Measurements from ENCODE around the gene MGAT5B. TPM values are rescaled to one million over a fixed set of nuclear protein-coding genes. Genes with fewer than 3 reads are reported as not detected.

The MGAT5B gene
- total and polyA plus RNA-seq, 9 of the 15 experiments (the other 6 are each of a cell fraction or from before 2014, with no cell fraction given): 0.09 to 0.43 (median 0.18) TPM; not detected in 4

- TF ChIP-seq POU5F1 (IDR thresholded peaks at IDR 0.05; ENCODE audit: borderline replicate concordance, low read depth, low read length, partially characterized antibody): no peak
These were observed 79.1 kb downstream of the MGAT5B start (continued) for GRCh38 chr17:76947309-76947708.

DNA sequence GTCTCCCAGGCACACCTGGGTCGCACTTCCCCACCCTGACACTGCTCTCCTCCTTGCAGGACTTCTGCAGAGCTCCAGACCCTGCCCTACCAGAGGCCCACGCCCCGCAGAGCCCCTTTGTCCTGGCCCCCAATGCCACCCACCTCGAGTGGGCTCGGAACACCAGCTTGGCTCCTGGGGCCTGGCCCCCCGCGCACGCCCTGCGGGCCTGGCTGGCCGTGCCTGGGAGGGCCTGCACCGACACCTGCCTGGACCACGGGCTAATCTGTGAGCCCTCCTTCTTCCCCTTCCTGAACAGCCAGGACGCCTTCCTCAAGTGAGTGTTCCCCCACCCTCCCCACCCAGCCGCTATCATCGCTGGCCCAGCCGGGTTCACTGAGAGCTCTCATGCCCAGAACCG, 79.6 kb downstream of the MGAT5B start:
- Histone ChIP-seq H3K36me3 (ENCODE audit: control insufficient read depth, insufficient read depth, low read length) (no peaks in the 10 kb centered on the region), H3K27ac (ENCODE audit: extremely low read depth, low read depth, low read length) (no peak overlapping the region), H3K4me2 (ENCODE audit: insufficient read depth, low read length) (no peak overlapping the region), H3K79me2 (ENCODE audit: control insufficient read depth, insufficient read depth, low read length) (no peaks in the 10 kb centered on the region), H3K9ac (ENCODE audit: insufficient read depth in 1 of 2, low read depth in 2 of 2, low read length in 2 of 2) (no peak overlapping the region), H3K4me1 (replicated peaks in 1 of 2; ENCODE audit: control insufficient read depth in 2 of 2, insufficient read depth in 2 of 2, low read length in 2 of 2) (peaks cover 0 to 9% of the 10 kb centered on the region in 2 experiments; a peak in 1 of 5 replicates), H3K9me1 (ENCODE audit: control insufficient read depth, insufficient read depth, low read length) (no peaks in the 10 kb centered on the region), H3K9me3 (replicated peaks; ENCODE audit: control insufficient read depth, insufficient read depth, low read depth, low read length) (no peaks in the 10 kb centered on the region), H4K20me1 (replicated peaks; ENCODE audit: control insufficient read depth, insufficient read depth, low read length) (peaks cover 4% of the 10 kb centered on the region), H3K27me3 (ENCODE audit: control insufficient read depth in 2 of 2, insufficient read depth in 2 of 2, low read length in 2 of 2) (peaks cover 15 to 62% of the 10 kb centered on the region in 2 experiments; a peak in 4 of 5 replicates), H2AFZ (ENCODE audit: low read depth, low read length) (no peak overlapping the region), H3K4me3 (no peak overlapping the region)
- ATAC-seq (no peak), FAIRE-seq (no peak), DNase-seq (ENCODE audit: extremely low read depth in 1 of 4, low spot score in 3 of 4) (no peak)
- ChIA-PET CTCF (ENCODE audit: low intra/inter-chr PET ratio) (no interaction called here), POLR2A (interaction anchor here (1.2 kb wide), 1 partner anchor 9 kb away, joined by 3 read pairs; no protein-coding TSS in a partner anchor)
- 8% methylated on average over 7 of the region's 17 CpGs for WGBS (ENCODE audit: insufficient coverage, low coverage, missing lambda C conversion rate)
- TF ChIP-seq ARID4B (CRISPR knock-in tag; IDR thresholded peaks at IDR 0.05) (no peak), RHOXF2B (CRISPR knock-in tag; conservative IDR thresholded peaks at IDR 0.05) (no peak), NEUROD1 (IDR thresholded peaks at IDR 0.05; ENCODE audit: borderline replicate concordance, low read depth, low read length, partially characterized antibody) (no peak), MTF1 (CRISPR knock-in tag; IDR thresholded peaks at IDR 0.05; ENCODE audit: borderline replicate concordance) (no peak), FOXK1 (CRISPR knock-in tag; IDR thresholded peaks at IDR 0.05; ENCODE audit: borderline replicate concordance) (no peak), THRAP3 (IDR thresholded peaks at IDR 0.05; ENCODE audit: borderline replicate concordance) (no peak)
- in situ Hi-C loops (cut with MboI): no loop called here
- no TSS peak for BruUV-seq (replicated peaks)
- intact Hi-C loops (cut with micrococcal nuclease): loop anchor here (10.0 kb wide), 1 partner anchor 83 kb away; the partner anchor contains the start of gene MGAT5B
